CD4-positive, alpha-beta T cell treated with Interleukin-2 at 100 ng/mL for 4 hours (primary cell): Measurements from ENCODE around the gene PCBP1.
A peak's percentile ranks its signal among the peaks of the same experiment; 100 is the strongest.
"Not testable (repeated sequence)": the region's sequence is repeated elsewhere in the genome, so short reads cannot be mapped to it uniquely, and the experiment has no call there.

Experiments used
- DNase-seq: peaks from one replicate; pipeline ENCODE4 v3.0.0-alpha.2; 2020; ENCODE audit warnings: low spot score

Gene PCBP1

GRCh38 chr2:70125498-70125898 is 38.2 kb downstream of the PCBP1 start:
- no peak for DNase-seq

- DNase-seq, result no peak
Measured at GRCh38 chr2:70126413-70126812, 39.1 kb downstream of the PCBP1 start.

GRCh38 chr2:70128005-70128404 is 40.7 kb downstream of the PCBP1 start:
- DNase-seq, result no peak

- not testable (repeated sequence) for DNase-seq
Measured at GRCh38 chr2:70131344-70132143, 44.3 kb downstream of the PCBP1 start.

GRCh38 chr2:70132244-70133126 is 45.2 kb downstream of the PCBP1 start:
- DNase-seq, result peak; percentile 74

GRCh38 chr2:70133127-70133452 is 45.8 kb downstream of the PCBP1 start:
- DNase-seq, result no peak

- peak; percentile 52 for DNase-seq
Measured at GRCh38 chr2:70133491-70134322, 46.4 kb downstream of the PCBP1 start.

GRCh38 chr2:70134323-70134983 is 47.2 kb downstream of the PCBP1 start:
- not testable (repeated sequence) for DNase-seq
